Ectodermal cell (in vitro differentiated cells): ENCODE data around the gene RFC2.
"Not testable (repeated sequence)": the region's sequence is repeated elsewhere in the genome, so short reads cannot be mapped to it uniquely, and the experiment has no call there.

Experiments
- H3K27ac ChIP-seq: 2 replicates; pipeline ENCODE4 v1.7.0; 2013; ENCODE audit warnings: mild to moderate bottlenecking, low read depth, low read length; ENCODE audit not compliant: insufficient read depth, poor library complexity, severe bottlenecking
- H3K27me3 ChIP-seq: 2 replicates; pipeline ENCODE4 v1.7.0; 2013; ENCODE audit warnings: mild to moderate bottlenecking, low read length; ENCODE audit not compliant: insufficient read depth, control insufficient read depth, poor library complexity, severe bottlenecking
- H3K36me3 ChIP-seq: one replicate; pipeline ENCODE4 v1.7.0; 2013; ENCODE audit warnings: low read length; ENCODE audit not compliant: control insufficient read depth, insufficient read depth
- H3K4me1 ChIP-seq: one replicate; pipeline ENCODE4 v1.7.0; 2013; ENCODE audit warnings: low read length; ENCODE audit not compliant: control insufficient read depth, insufficient read depth
- H3K4me3 ChIP-seq: 2 replicates; pipeline ENCODE4 v1.7.0; 2013; ENCODE audit warnings: low read depth, low read length, control low read depth; ENCODE audit not compliant: insufficient read depth
- H3K9me3 ChIP-seq: 2 replicates; pipeline ENCODE4 v1.7.0; 2013; ENCODE audit warnings: mild to moderate bottlenecking, low read length, moderate library complexity; ENCODE audit not compliant: control insufficient read depth
- WGBS, 2 experiments: methylation state at CpG; one replicate each; pipeline ENCODE4 v1.1.7; 2013; ENCODE audit warnings: missing lambda C conversion rate in 2 of 2; 5-methylcytosine and 5-hydroxymethylcytosine counted together

Gene RFC2

GRCh38 chr7:74206052-74206451 lies 48.1 kb downstream of the RFC2 start:
- 93 to 97% methylated on average over 10 of the region's 10 CpGs for WGBS, 2 experiments
- H3K27me3 ChIP-seq, H3K4me1 ChIP-seq: not testable (repeated sequence)

DNA sequence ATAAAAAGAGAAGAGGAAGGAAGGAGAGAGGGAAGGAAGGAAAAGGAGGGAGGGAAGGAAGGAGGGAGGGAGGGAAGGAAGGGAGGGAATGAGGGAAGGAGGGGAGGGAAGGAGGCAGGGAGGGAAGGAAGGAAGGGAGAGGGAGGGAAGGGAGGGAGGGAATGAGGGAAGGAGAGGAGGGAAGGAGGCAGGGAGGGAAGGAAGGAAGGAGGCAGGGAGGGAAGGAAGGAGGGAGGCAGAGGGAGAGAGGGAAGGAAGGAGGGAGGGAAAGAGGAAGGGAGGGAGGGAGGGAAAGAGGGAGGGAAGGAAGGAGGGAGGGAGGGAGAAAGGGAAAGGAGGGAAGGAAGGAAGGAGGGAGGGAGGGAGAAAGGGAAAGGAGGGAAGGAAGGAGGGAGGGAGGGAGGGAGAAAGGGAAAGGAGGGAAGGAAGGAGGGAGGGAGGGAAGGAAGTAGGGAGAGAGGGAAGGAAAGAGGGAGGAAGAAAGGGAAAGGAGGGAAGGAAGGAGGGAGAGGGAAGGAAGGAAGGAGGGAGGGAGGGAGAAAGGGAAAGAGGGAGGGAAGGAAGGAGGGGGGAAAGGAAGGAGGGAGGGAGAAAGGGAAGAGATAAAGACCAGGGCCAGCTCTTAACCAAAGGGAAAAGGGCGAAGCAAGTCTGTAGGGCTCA lies 50.1 kb downstream of the RFC2 start:
- Histone ChIP-seq H3K27ac (no peak overlapping the region), H3K4me1 (no peaks in the 10 kb centered on the region), H3K4me3 (no peak overlapping the region), H3K36me3 (no peaks in the 10 kb centered on the region), H3K9me3 (no peaks in the 10 kb centered on the region), H3K27me3 (no peaks in the 10 kb centered on the region)
- 79 to 94% methylated on average over 1 of the region's 1 CpG for WGBS, 2 experiments

More at GRCh38 chr7:74206052-74206451, 48.1 kb downstream of the RFC2 start:
- not testable (repeated sequence) for H3K27ac ChIP-seq, H3K9me3 ChIP-seq, H3K4me3 ChIP-seq, H3K36me3 ChIP-seq

- no peaks in the 10 kb centered on the region for H3K27me3 ChIP-seq
- no peaks in the 10 kb centered on the region for H3K36me3 ChIP-seq
- no peaks in the 10 kb centered on the region for H3K9me3 ChIP-seq
- H3K4me1 ChIP-seq: no peaks in the 10 kb centered on the region
- H3K27ac ChIP-seq: no peak overlapping the region
- 80 to 84% methylated on average over 12 of the region's 12 CpGs for WGBS, 2 experiments
- H3K4me3 ChIP-seq: no peak overlapping the region
These were observed 51.2 kb downstream of the RFC2 start for GRCh38 chr7:74202841-74203556.

- H3K27ac ChIP-seq: no peak overlapping the region
- 87 to 89% methylated on average over 19 of the region's 19 CpGs for WGBS, 2 experiments
- H3K4me3 ChIP-seq: no peak overlapping the region
- H3K4me1 ChIP-seq: no peaks in the 10 kb centered on the region
- no peaks in the 10 kb centered on the region for H3K9me3 ChIP-seq
- peaks cover 2% of the 10 kb centered on the region for H3K36me3 ChIP-seq
- no peaks in the 10 kb centered on the region for H3K27me3 ChIP-seq
These were observed 54.4 kb downstream of the RFC2 start for GRCh38 chr7:74199551-74200355.

DNA sequence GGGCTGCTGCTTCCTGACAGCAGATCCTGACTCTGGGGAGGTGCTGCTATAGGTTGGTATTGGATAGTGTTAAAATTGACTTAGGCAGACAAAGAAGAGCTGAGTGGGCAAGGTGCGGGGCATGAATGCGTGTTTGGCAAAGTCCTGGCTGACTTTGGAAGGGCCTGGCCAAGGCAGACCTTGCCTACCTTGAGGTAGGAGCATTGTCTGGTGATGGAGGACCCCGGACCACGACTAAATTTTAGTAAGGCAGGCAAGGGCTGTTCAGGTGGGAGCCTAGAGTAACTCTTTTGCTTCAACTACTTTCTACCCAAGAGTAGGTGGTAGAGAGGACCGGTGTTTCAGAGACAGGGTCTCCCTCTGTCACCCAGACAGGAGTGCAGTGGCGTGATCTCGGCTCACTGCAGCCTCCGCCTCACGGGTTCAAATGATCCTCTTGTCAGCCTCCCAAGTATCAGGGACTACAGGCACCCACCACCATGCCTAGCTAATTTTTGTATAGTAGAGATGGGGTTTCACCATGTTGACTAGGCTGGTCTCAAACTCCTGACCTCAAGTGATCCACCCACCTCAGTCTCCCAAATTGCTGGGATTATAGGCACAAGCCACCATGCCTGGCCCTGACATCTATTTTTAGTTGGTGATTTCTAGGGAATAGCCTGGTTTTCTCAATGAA lies 56.6 kb downstream of the RFC2 start:
- no peaks in the 10 kb centered on the region for H3K9me3 ChIP-seq
- 94 to 97% methylated on average over 9 of the region's 9 CpGs for WGBS, 2 experiments
- no peaks in the 10 kb centered on the region for H3K4me1 ChIP-seq
- no peaks in the 10 kb centered on the region for H3K27me3 ChIP-seq
- no peak overlapping the region for H3K27ac ChIP-seq
- H3K36me3 ChIP-seq: peaks cover 10% of the 10 kb centered on the region
- no peak overlapping the region for H3K4me3 ChIP-seq

DNA sequence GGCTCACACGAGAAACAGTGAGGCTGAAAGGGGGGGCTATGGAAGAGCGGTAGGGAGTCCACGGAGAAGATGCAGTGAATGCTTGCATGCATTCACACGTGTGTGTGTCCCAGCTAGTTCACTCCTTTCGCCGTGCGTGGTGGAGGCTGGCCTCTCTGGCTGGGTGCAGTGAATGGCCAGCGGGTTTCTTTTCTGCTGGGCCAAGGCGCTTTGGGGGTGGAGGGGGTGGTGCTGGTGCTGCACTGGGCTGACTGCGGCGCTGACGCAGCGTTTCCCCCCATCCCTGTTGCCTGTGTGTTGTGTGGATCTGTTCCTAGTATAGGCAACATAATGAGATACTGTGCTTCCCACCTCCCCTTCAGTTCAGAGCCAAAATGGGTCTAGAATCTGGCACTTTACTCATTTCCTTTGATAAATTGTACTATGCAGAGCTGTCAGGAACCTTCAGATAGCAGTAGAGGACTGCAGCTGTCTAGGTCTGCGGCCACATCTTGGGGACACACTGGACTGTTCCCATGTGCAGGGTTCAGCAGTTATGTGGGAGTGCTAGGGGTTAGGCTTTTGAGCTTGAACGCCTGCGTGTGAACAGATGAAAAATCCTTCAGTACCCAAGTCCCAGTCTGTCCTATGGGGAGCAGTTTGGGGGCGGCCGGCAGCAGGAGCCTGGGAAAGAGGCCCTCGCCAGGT lies 58.1 kb downstream of the RFC2 start:
- H3K4me3 ChIP-seq: not testable (repeated sequence)
- peaks cover 22% of the 10 kb centered on the region for H3K36me3 ChIP-seq
- 96 to 99% methylated on average over 8 to 14 of the region's 19 CpGs for WGBS, 2 experiments

GRCh38 chr7:74195139-74195860 lies 58.9 kb downstream of the RFC2 start:
- 95 to 97% methylated on average over 17 of the region's 23 CpGs for WGBS, 2 experiments
- H3K36me3 ChIP-seq: peaks cover 30% of the 10 kb centered on the region
- not testable (repeated sequence) for H3K27ac ChIP-seq

More for the DNA sequence above, 58.1 kb downstream of the RFC2 start:
- not testable (repeated sequence) for H3K27ac ChIP-seq, H3K4me1 ChIP-seq, H3K27me3 ChIP-seq, H3K9me3 ChIP-seq

DNA sequence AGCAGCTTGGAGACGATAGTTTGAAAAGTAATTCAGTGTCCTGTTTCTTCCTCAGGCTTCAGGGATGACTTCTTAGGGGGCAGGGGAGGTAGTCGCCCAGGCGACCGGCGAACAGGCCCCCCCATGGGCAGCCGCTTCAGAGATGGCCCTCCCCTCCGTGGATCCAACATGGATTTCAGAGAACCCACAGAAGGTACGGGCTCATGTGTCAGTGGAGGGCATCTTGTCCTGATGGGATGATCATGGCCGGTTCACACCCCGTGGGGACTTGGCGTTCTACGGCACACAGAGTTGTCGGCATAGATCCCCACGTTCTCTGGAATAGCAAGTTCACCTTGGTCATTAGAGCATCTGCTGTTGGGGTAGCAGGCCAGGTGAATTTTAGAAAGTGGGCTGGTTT lies 59.5 kb downstream of the RFC2 start:
- Histone ChIP-seq H3K9me3 (no peaks in the 10 kb centered on the region), H3K4me3 (no peak overlapping the region), H3K36me3 (peaks cover 36% of the 10 kb centered on the region), H3K4me1 (no peaks in the 10 kb centered on the region), H3K27ac (no peak overlapping the region), H3K27me3 (no peaks in the 10 kb centered on the region)
- WGBS, 2 experiments: 98% methylated on average over 14 of the region's 14 CpGs

More at GRCh38 chr7:74195139-74195860, 58.9 kb downstream of the RFC2 start:
- H3K4me1 ChIP-seq, H3K4me3 ChIP-seq, H3K9me3 ChIP-seq, H3K27me3 ChIP-seq: not testable (repeated sequence)

DNA sequence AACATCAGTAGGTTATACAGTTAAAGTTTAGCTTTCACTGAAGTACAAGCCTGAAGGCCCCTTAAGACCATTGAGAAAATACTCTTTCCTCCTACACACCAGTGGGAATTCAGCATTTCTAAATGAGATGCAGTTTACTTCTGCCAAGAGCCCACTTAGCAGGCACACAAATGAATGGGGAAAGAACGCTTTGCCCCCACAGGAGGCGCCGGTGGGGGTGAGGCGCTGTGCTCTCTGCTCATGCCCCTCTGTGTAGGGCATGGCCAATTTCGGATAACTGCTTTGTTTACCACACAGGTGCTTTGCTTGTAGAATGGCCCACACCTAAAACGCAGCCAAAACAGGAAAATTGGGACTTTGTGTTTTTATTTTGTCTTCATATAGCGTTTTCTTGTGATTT lies 60.3 kb downstream of the RFC2 start:
- Histone ChIP-seq H3K27ac (no peak overlapping the region), H3K4me3 (no peak overlapping the region), H3K27me3 (no peaks in the 10 kb centered on the region), H3K36me3 (peaks cover 43% of the 10 kb centered on the region), H3K9me3 (no peaks in the 10 kb centered on the region), H3K4me1 (no peaks in the 10 kb centered on the region)
- 95 to 96% methylated on average over 6 to 7 of the region's 7 CpGs for WGBS, 2 experiments
